IMR-90 (cell line): Measurements from ENCODE around the gene RAB23. TPM values are rescaled to one million over a fixed set of nuclear protein-coding genes. Genes with fewer than 3 reads are reported as not detected.

Experiments used
- ATAC-seq: fragments of 200-7000 bp; cut with Tn5 transposase; 2 replicates; pipeline ENCODE4 v1.9.1; 2020; ENCODE audit warnings: low read depth, mild to moderate bottlenecking, moderate library complexity
- BruUV-seq: library from RNA; stranded (reverse); fragments of 400-500 nt; replicated peaks from 2 replicates; lab custom pipeline; 2021; lab: Mats Ljungman, UMichigan
- CTCF ChIA-PET: fragments of 300-600 bp; formaldehyde crosslinking; extraction: SDS; loops from one replicate; lab custom pipeline; 2021; ENCODE audit warnings: antibody characterized with exemption; lab: Yijun Ruan, JAX
- POLR2A ChIA-PET: fragments of 300-600 bp; sonication (Branson Sonifier 250); formaldehyde crosslinking; loops from one replicate; lab custom pipeline; 2022; ENCODE audit warnings: antibody characterized with exemption; ENCODE audit not compliant: unreplicated experiment; lab: Charles Lee
- DNase-seq: peaks from one replicate; pipeline ENCODE4 v3.0.0; 2013
- H2AFZ ChIP-seq: replicated peaks from 2 replicates; pipeline ENCODE3; 2013; ENCODE audit warnings: low read length, mild to moderate bottlenecking; ENCODE audit not compliant: poor library complexity
- H2AK5ac ChIP-seq: 2 replicates; pipeline ENCODE4 v1.6.1; 2013; ENCODE audit warnings: low read depth, low read length, inconsistent platforms
- H2AK9ac ChIP-seq: replicated peaks from 2 replicates; pipeline ENCODE3; 2013; ENCODE audit warnings: mild to moderate bottlenecking, low read depth, low read length, moderate library complexity; ENCODE audit not compliant: poor library complexity
- H2BK120ac ChIP-seq: 2 replicates; pipeline ENCODE4 v1.6.1; 2013; ENCODE audit warnings: low read depth, low read length, inconsistent platforms
- H2BK15ac ChIP-seq: 3 replicates; pipeline ENCODE4 v1.6.1; 2013; ENCODE audit warnings: low read depth, low read length, inconsistent platforms
- H2BK20ac ChIP-seq: 2 replicates; pipeline ENCODE4 v1.6.1; 2013; ENCODE audit warnings: low read depth, mild to moderate bottlenecking, inconsistent platforms, low read length, moderate library complexity
- H2BK5ac ChIP-seq: 2 replicates; pipeline ENCODE4 v1.6.1; 2013; ENCODE audit warnings: mild to moderate bottlenecking, low read depth, low read length, inconsistent platforms; ENCODE audit not compliant: poor library complexity, severe bottlenecking
- H3K14ac ChIP-seq: replicated peaks from 2 replicates; pipeline ENCODE4 v1.6.1; 2013; ENCODE audit warnings: low read depth, low read length, inconsistent platforms
- H3K18ac ChIP-seq: 2 replicates; pipeline ENCODE4 v1.6.1; 2013; ENCODE audit warnings: low read depth, low read length, control low read depth
- H3K23ac ChIP-seq: 2 replicates; pipeline ENCODE4 v1.6.1; 2013; ENCODE audit warnings: low read depth, low read length, inconsistent platforms
- H3K27ac ChIP-seq: 2 replicates; pipeline ENCODE4 v1.5.1; 2013; ENCODE audit warnings: mild to moderate bottlenecking, control low read depth, low read length; ENCODE audit not compliant: insufficient read depth
- H3K27me3 ChIP-seq: 2 replicates; pipeline ENCODE4 v1.6.1; 2013; ENCODE audit warnings: low read length; ENCODE audit not compliant: control insufficient read depth, insufficient read depth
- H3K36me3 ChIP-seq: 2 replicates; pipeline ENCODE4 v1.6.1; 2013; ENCODE audit warnings: low read length, mixed read lengths; ENCODE audit not compliant: control insufficient read depth, insufficient read depth
- H3K4ac ChIP-seq: 2 replicates; pipeline ENCODE4 v1.6.1; 2013; ENCODE audit warnings: low read depth, low read length, inconsistent platforms
- H3K4me1 ChIP-seq: 2 replicates; pipeline ENCODE4 v1.6.1; 2013; ENCODE audit warnings: low read length, mixed read lengths; ENCODE audit not compliant: control insufficient read depth, insufficient read depth
- H3K4me2 ChIP-seq: 2 replicates; pipeline ENCODE4 v1.6.1; 2013; ENCODE audit warnings: low read depth, mild to moderate bottlenecking, control low read depth, low read length, moderate library complexity
- H3K4me3 ChIP-seq: 2 replicates; pipeline ENCODE4 v1.5.1; 2013; ENCODE audit warnings: low read depth, mild to moderate bottlenecking, control low read depth, low read length, moderate library complexity; ENCODE audit not compliant: insufficient read depth
- H3K56ac ChIP-seq: 2 replicates; pipeline ENCODE4 v1.6.1; 2013; ENCODE audit warnings: low read length, inconsistent platforms; ENCODE audit not compliant: insufficient read depth; ENCODE audit errors: extremely low read depth
- H3K79me1 ChIP-seq, 2 experiments: 2 replicates each; pipeline ENCODE4 v1.6.1; 2013; ENCODE audit warnings: low read length in 2 of 2, inconsistent platforms in 1 of 2, low read depth in 1 of 2
- H3K9ac ChIP-seq: 2 replicates; pipeline ENCODE4 v1.6.1; 2013; ENCODE audit warnings: low read depth, low read length, control low read depth
- H3K9me1 ChIP-seq: 2 replicates; pipeline ENCODE4 v1.6.1; 2013; ENCODE audit warnings: low read length, inconsistent platforms; ENCODE audit not compliant: insufficient read depth
- H3K9me3 ChIP-seq: 2 replicates; pipeline ENCODE4 v1.6.1; 2013; ENCODE audit warnings: low read length; ENCODE audit not compliant: control insufficient read depth, insufficient read depth
- H4K20me1 ChIP-seq: 2 replicates; pipeline ENCODE4 v1.6.1; 2013; ENCODE audit warnings: low read length, inconsistent platforms; ENCODE audit not compliant: insufficient read depth
- H4K5ac ChIP-seq: 2 replicates; pipeline ENCODE4 v1.6.1; 2013; ENCODE audit warnings: mild to moderate bottlenecking, low read depth, low read length, control low read depth
- H4K8ac ChIP-seq, 2 experiments: 2 replicates each; pipeline ENCODE4 v1.6.1; 2013; ENCODE audit warnings: low read depth in 2 of 2, low read length in 2 of 2, control low read depth in 1 of 2, inconsistent platforms in 1 of 2
- H4K91ac ChIP-seq: 2 replicates; pipeline ENCODE4 v1.6.1; 2013; ENCODE audit warnings: low read depth, low read length, inconsistent platforms; ENCODE audit not compliant: insufficient read depth
- BHLHE40 ChIP-seq: fragments of 150-350 bp; IDR thresholded peaks from 2 replicates; pipeline ENCODE4 v1.6.1; 2016; ENCODE audit warnings: mild to moderate bottlenecking, low read depth, low read length
- CEBPB ChIP-seq: IDR thresholded peaks from 2 replicates; pipeline ENCODE4 v1.6.1; 2012; ENCODE audit warnings: low read depth, low read length, improper control_type of control experiment
- CHD1 ChIP-seq: IDR thresholded peaks from 2 replicates; pipeline ENCODE4 v1.6.1; 2012; ENCODE audit warnings: low read depth, low read length, improper control_type of control experiment
- MAFK ChIP-seq: IDR thresholded peaks from 2 replicates; pipeline ENCODE4 v1.6.1; 2012; ENCODE audit warnings: low read depth, low read length, improper control_type of control experiment
- MAZ ChIP-seq: IDR thresholded peaks from 2 replicates; pipeline ENCODE4 v1.6.1; 2012; ENCODE audit warnings: low read depth, mild to moderate bottlenecking, low read length, improper control_type of control experiment, moderate library complexity, borderline replicate concordance
- MXI1 ChIP-seq: IDR thresholded peaks from 2 replicates; pipeline ENCODE4 v1.6.1; 2012; ENCODE audit warnings: low read depth, mild to moderate bottlenecking, low read length, moderate library complexity, borderline replicate concordance
- NFE2L2 ChIP-seq: fragments of 150-350 bp; IDR thresholded peaks from 2 replicates; pipeline ENCODE4 v1.6.1; 2016; ENCODE audit warnings: low read depth, mild to moderate bottlenecking, low read length
- POLR2A ChIP-seq: IDR thresholded peaks from 2 replicates; pipeline ENCODE4 v1.6.1; 2012; ENCODE audit warnings: mild to moderate bottlenecking, low read depth, low read length
- RAD21 ChIP-seq: IDR thresholded peaks from 2 replicates; pipeline ENCODE4 v1.6.1; 2012; ENCODE audit warnings: low read length, improper control_type of control experiment
- RCOR1 ChIP-seq: IDR thresholded peaks from 2 replicates; pipeline ENCODE4 v1.6.1; 2012; ENCODE audit warnings: mild to moderate bottlenecking, low read length, improper control_type of control experiment; ENCODE audit not compliant: insufficient replicate concordance
- RFX5 ChIP-seq: IDR thresholded peaks from 2 replicates; pipeline ENCODE4 v1.8.0; 2012; ENCODE audit warnings: low read depth, mild to moderate bottlenecking, low read length, moderate library complexity
- SMC3 ChIP-seq: fragments of 150-350 bp; IDR thresholded peaks from 2 replicates; pipeline ENCODE4 v1.6.1; 2016; ENCODE audit warnings: low read depth, mild to moderate bottlenecking, antibody characterized with exemption, low read length, moderate library complexity
- whole genome bisulfite sequencing, 2 experiments: methylation state at CpG; one replicate each; pipeline versions ENCODE4 v1.1.5 to v1.1.7; 2013; ENCODE audit warnings: missing lambda C conversion rate in 2 of 2; ENCODE audit not compliant: insufficient read length in 1 of 2; ENCODE audit errors: extremely low coverage in 2 of 2; 5-methylcytosine and 5-hydroxymethylcytosine counted together
- dilution Hi-C: fragments of 300-500 bp; cut with HindIII; formaldehyde crosslinking; loops from one replicate; pipeline ENCODE4 v1.14.3; 2018; ENCODE audit warnings: low sequenced_read_pairs; ENCODE audit not compliant: unreplicated experiment
- in situ Hi-C: fragments of 300-500 bp; cut with MboI; formaldehyde crosslinking; loops from 3 replicates; pipeline ENCODE4 v1.14.3; 2019; ENCODE audit warnings: low sequenced_read_pairs, inconsistent platforms, mixed read lengths
- intact Hi-C: fragments of 100-400 bp; cut with micrococcal nuclease; formaldehyde crosslinking; loops from 2 replicates; pipeline ENCODE4 v1.10.0; 2022
- polyA plus RNA-seq, 3 experiments: library from polyadenylated mRNA; depleted of rRNA; stranded (reverse); fragments of >200 nt; gene quantifications; 2 replicates each; pipeline ENCODE4 v1.2.3, GENCODE V29; 2012; ENCODE audit warnings: low replicate concordance in 1 of 3
- total RNA-seq: library from RNA; depleted of rRNA; stranded (reverse); fragments of >200 nt; gene quantifications from 2 replicates; pipeline ENCODE4 v1.2.3, GENCODE V29; 2012
- TF ChIP-seq, protein P1 (sequence below): fragments of 150-350 bp; IDR thresholded peaks from 2 replicates; pipeline ENCODE4 v1.6.1; 2016; ENCODE audit warnings: low read depth, mild to moderate bottlenecking, low read length, moderate library complexity, borderline replicate concordance
- TF ChIP-seq, protein P2 (sequence below): fragments of 150-350 bp; IDR thresholded peaks from 2 replicates; pipeline ENCODE4 v1.6.1; 2017; ENCODE audit warnings: mild to moderate bottlenecking, antibody characterized with exemption, low read length, low read depth
- TF ChIP-seq, protein P3 (sequence below): conservative IDR thresholded peaks from 2 replicates; pipeline ENCODE4 v1.5.1; 2012; ENCODE audit warnings: mild to moderate bottlenecking, low read depth, low read length, improper control_type of control experiment

The RAB23 gene
- total and polyA plus RNA-seq, 2 of the 4 experiments (the other 2 are of a cell fraction): 10.8 to 13.3 TPM

DNA sequence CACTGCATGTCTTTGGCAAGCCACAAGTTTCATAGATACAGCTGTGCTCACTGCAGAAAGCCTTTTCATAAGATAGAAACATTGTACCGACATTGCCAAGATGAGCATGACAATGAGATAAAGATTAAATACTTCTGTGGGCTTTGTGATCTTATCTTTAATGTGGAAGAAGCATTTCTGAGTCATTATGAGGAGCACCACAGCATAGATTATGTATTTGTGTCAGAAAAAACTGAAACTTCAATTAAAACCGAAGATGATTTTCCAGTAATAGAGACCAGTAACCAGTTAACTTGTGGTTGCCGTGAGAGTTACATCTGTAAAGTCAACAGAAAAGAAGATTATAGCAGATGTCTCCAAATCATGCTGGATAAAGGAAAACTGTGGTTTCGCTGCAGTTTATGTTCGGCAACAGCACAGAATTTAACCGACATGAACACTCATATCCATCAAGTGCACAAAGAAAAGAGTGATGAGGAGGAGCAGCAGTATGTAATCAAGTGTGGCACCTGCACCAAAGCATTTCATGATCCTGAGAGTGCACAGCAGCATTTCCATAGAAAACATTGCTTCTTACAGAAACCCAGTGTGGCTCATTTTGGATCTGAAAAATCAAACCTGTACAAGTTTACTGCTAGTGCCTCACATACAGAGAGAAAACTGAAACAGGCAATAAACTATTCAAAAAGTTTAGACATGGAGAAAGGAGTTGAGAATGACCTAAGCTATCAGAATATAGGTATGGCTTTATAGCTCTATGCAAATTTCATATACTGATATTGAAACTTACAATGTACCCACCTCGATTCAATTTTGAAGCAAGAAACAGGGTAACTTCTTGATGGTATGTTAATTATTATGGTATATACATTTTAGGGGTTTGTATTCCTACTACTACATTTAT lies 73.9 kb downstream of the RAB23 start:
- no peak overlapping the region for H2AK9ac ChIP-seq
- H3K4me1 ChIP-seq: no peaks in the 10 kb centered on the region
- no peak overlapping the region for H2BK120ac ChIP-seq
- H3K56ac ChIP-seq: no peak overlapping the region
- H2BK15ac ChIP-seq: no peak overlapping the region
- no peak overlapping the region for H3K4me2 ChIP-seq
- H4K91ac ChIP-seq: no peak overlapping the region
- in situ Hi-C loops: no loop called here
- dilution Hi-C loops: no loop called here
- TSS peak; percentile 80 for BruUV-seq
- no peak overlapping the region for H3K18ac ChIP-seq
- POLR2A ChIA-PET: no interaction called here
- DNase-seq: no peak
- intact Hi-C loops: loop anchor here (5.0 kb wide), 1 partner anchor 36 kb away; no protein-coding TSS in a partner anchor
- no peak overlapping the region for H2BK5ac ChIP-seq
- H3K9ac ChIP-seq: no peak overlapping the region
- no peak overlapping the region for H3K27ac ChIP-seq
- no peak for ATAC-seq
- H4K20me1 ChIP-seq: no peaks in the 10 kb centered on the region
- no peak overlapping the region for H2AFZ ChIP-seq
- no peak overlapping the region for H2AK5ac ChIP-seq
- no peaks in the 10 kb centered on the region for H3K9me1 ChIP-seq
- no peaks in the 10 kb centered on the region for H3K9me3 ChIP-seq
- H4K5ac ChIP-seq: no peak overlapping the region
- no peaks in the 10 kb centered on the region for H3K27me3 ChIP-seq
- no peak overlapping the region for H3K4ac ChIP-seq
- WGBS, 2 experiments: 92% methylated on average over 2 of the region's 7 CpGs; no CpG with 5 or more reads in 1 of the 2 experiments
- CTCF ChIA-PET: no interaction called here
- H4K8ac ChIP-seq: no peak overlapping the region
- peaks cover 10% of the 10 kb centered on the region for H3K36me3 ChIP-seq
- no peak overlapping the region for H2BK20ac ChIP-seq
- peaks cover 4 to 11% of the 10 kb centered on the region in 2 experiments for H3K79me1 ChIP-seq
- H3K23ac ChIP-seq: no peak overlapping the region
- no peak overlapping the region for H3K14ac ChIP-seq
- no peak overlapping the region for H3K4me3 ChIP-seq
- no peak for TF ChIP-seq MXI1
- no peak for TF ChIP-seq POLR2A
- TF ChIP-seq RCOR1: no peak
- TF ChIP-seq SMC3: no peak
- no peak for TF ChIP-seq MAFK
- no peak for TF ChIP-seq RFX5
- TF ChIP-seq MAZ: no peak
- no peak for TF ChIP-seq RAD21
- TF ChIP-seq NFE2L2: no peak
- TF ChIP-seq, protein P1, sequence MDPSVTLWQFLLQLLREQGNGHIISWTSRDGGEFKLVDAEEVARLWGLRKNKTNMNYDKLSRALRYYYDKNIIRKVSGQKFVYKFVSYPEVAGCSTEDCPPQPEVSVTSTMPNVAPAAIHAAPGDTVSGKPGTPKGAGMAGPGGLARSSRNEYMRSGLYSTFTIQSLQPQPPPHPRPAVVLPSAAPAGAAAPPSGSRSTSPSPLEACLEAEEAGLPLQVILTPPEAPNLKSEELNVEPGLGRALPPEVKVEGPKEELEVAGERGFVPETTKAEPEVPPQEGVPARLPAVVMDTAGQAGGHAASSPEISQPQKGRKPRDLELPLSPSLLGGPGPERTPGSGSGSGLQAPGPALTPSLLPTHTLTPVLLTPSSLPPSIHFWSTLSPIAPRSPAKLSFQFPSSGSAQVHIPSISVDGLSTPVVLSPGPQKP: no peak
- no peak for TF ChIP-seq CEBPB
- TF ChIP-seq, protein P2, sequence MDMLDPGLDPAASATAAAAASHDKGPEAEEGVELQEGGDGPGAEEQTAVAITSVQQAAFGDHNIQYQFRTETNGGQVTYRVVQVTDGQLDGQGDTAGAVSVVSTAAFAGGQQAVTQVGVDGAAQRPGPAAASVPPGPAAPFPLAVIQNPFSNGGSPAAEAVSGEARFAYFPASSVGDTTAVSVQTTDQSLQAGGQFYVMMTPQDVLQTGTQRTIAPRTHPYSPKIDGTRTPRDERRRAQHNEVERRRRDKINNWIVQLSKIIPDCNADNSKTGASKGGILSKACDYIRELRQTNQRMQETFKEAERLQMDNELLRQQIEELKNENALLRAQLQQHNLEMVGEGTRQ: no peak
- TF ChIP-seq, protein P3, sequence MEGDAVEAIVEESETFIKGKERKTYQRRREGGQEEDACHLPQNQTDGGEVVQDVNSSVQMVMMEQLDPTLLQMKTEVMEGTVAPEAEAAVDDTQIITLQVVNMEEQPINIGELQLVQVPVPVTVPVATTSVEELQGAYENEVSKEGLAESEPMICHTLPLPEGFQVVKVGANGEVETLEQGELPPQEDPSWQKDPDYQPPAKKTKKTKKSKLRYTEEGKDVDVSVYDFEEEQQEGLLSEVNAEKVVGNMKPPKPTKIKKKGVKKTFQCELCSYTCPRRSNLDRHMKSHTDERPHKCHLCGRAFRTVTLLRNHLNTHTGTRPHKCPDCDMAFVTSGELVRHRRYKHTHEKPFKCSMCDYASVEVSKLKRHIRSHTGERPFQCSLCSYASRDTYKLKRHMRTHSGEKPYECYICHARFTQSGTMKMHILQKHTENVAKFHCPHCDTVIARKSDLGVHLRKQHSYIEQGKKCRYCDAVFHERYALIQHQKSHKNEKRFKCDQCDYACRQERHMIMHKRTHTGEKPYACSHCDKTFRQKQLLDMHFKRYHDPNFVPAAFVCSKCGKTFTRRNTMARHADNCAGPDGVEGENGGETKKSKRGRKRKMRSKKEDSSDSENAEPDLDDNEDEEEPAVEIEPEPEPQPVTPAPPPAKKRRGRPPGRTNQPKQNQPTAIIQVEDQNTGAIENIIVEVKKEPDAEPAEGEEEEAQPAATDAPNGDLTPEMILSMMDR: no peak
- TF ChIP-seq BHLHE40: no peak
- TF ChIP-seq CHD1: no peak
